Liver (tissue), 9 donors: ENCODE results near the gene STPG4. TPM values are rescaled to one million over a fixed set of nuclear protein-coding genes. Genes with fewer than 3 reads are reported as not detected.

Experiments
- DNase-seq: peaks from one replicate; pipeline ENCODE4 v3.0.0-alpha.2; 2017; ENCODE audit warnings: low spot score
- H3K27ac ChIP-seq, 2 donors: one replicate each; pipeline ENCODE4 v1.7.0; 2013; ENCODE audit warnings: inconsistent platforms in 2 of 2, low read length in 2 of 2, control low read depth in 1 of 2, low read depth in 1 of 2, mild to moderate bottlenecking in 1 of 2
- H3K27me3 ChIP-seq, 4 donors: one replicate each; pipeline versions ENCODE4 v1.6.1 to v1.7.0; 2013; ENCODE audit warnings: low read length in 3 of 4, inconsistent platforms in 1 of 4, mild to moderate bottlenecking in 1 of 4, moderate library complexity in 1 of 4; ENCODE audit not compliant: control insufficient read depth in 4 of 4, insufficient read depth in 4 of 4
- H3K36me3 ChIP-seq, 4 donors: one replicate each; pipeline versions ENCODE4 v1.6.1 to v1.7.0; 2013; ENCODE audit warnings: low read length in 3 of 4, mild to moderate bottlenecking in 3 of 4, low read depth in 1 of 4, moderate library complexity in 1 of 4; ENCODE audit not compliant: control insufficient read depth in 4 of 4, insufficient read depth in 3 of 4
- H3K4me1 ChIP-seq, 4 donors: one replicate each; pipeline versions ENCODE4 v1.6.1 to v1.7.0; 2013; ENCODE audit warnings: low read length in 3 of 4, mild to moderate bottlenecking in 3 of 4, moderate library complexity in 1 of 4; ENCODE audit not compliant: control insufficient read depth in 4 of 4, insufficient read depth in 4 of 4
- H3K4me3 ChIP-seq, 3 donors: one replicate each; pipeline versions ENCODE4 v1.6.1 to v1.7.0; 2013; ENCODE audit warnings: low read length in 3 of 3, control low read depth in 1 of 3, low read depth in 1 of 3, mild to moderate bottlenecking in 1 of 3
- H3K9ac ChIP-seq, 2 donors: one replicate each; pipeline ENCODE4 v1.7.0; 2013; ENCODE audit warnings: low read length in 2 of 2, mild to moderate bottlenecking in 2 of 2, moderate library complexity in 2 of 2, control low read depth in 1 of 2, low read depth in 1 of 2
- H3K9me3 ChIP-seq, 4 donors: one replicate each; pipeline versions ENCODE4 v1.6.1 to v1.7.0; 2013; ENCODE audit warnings: low read length in 3 of 4; ENCODE audit not compliant: control insufficient read depth in 4 of 4
- EGR1 ChIP-seq, 2 donors: IDR thresholded peaks; 2 replicates each; pipeline ENCODE4 v1.6.1; 2016 to 2018; ENCODE audit warnings: antibody characterized with exemption in 2 of 2, low read depth in 2 of 2
- FOXA2 ChIP-seq: IDR thresholded peaks from 2 replicates; pipeline ENCODE4 v1.6.1; 2016; ENCODE audit warnings: antibody characterized with exemption
- HNF4A ChIP-seq, 2 donors: conservative IDR thresholded peaks; 2 replicates each; pipeline ENCODE4 v1.6.1; 2016; ENCODE audit warnings: antibody characterized with exemption in 2 of 2, mild to moderate bottlenecking in 2 of 2
- HNF4G ChIP-seq: IDR thresholded peaks from 2 replicates; pipeline ENCODE4 v1.6.1; 2016; ENCODE audit warnings: antibody characterized with exemption
- JUND ChIP-seq, 2 donors: IDR thresholded peaks; 2 replicates each; pipeline ENCODE4 v1.6.1; 2016; ENCODE audit warnings: antibody characterized with exemption in 2 of 2
- NR2F2 ChIP-seq: IDR thresholded peaks from 2 replicates; pipeline ENCODE4 v1.6.1; 2016; ENCODE audit warnings: antibody characterized with exemption
- RAD21 ChIP-seq, 2 donors: IDR thresholded peaks; 2 replicates each; pipeline ENCODE4 v1.6.1; 2016; ENCODE audit warnings: antibody characterized with exemption in 2 of 2, mild to moderate bottlenecking in 2 of 2
- RXRA ChIP-seq, 2 donors: IDR thresholded peaks; 2 replicates each; pipeline ENCODE4 v1.6.1; 2017 to 2018; ENCODE audit warnings: antibody characterized with exemption in 2 of 2, mild to moderate bottlenecking in 1 of 2
- SP1 ChIP-seq: IDR thresholded peaks from 2 replicates; pipeline ENCODE4 v1.6.1; 2018; ENCODE audit warnings: antibody characterized with exemption, mild to moderate bottlenecking
- TAF1 ChIP-seq: conservative IDR thresholded peaks from 2 replicates; pipeline ENCODE4 v1.6.1; 2016; ENCODE audit warnings: antibody characterized with exemption, mild to moderate bottlenecking
- ZBTB33 ChIP-seq: IDR thresholded peaks from 2 replicates; pipeline ENCODE4 v1.6.1; 2016; ENCODE audit warnings: antibody characterized with exemption
- WGBS: extraction: QIAGEN DNeasy Blood & Tissue Kit; methylation state at CpG from one replicate; pipeline ENCODE4 v1.1.7; 2013; 5-methylcytosine and 5-hydroxymethylcytosine counted together
- polyA plus RNA-seq, 2 donors: library from polyadenylated mRNA; stranded (reverse) in 1 of 2; unstranded in 1 of 2; fragments of 200-250 nt in 1 of 2; fragments of >200 nt in 1 of 2; fragmentation: Nextera tagmentation in 1 of 2; extraction: Ambion mirVana in 1 of 2; gene quantifications; one replicate each; pipeline versions ENCODE4 v1.2.1 to v1.2.3, GENCODE V29; 2013 to 2015
- total RNA-seq, 2 donors: library from RNA; depleted of rRNA; stranded (reverse); fragments of >200 nt; gene quantifications; one replicate each; pipeline ENCODE4 v1.2.3, GENCODE V29; 2014
- TF ChIP-seq, protein P1 (sequence below): IDR thresholded peaks from 2 replicates; pipeline ENCODE4 v1.6.1; 2016; ENCODE audit warnings: antibody characterized with exemption
- TF ChIP-seq, protein P2 (sequence below): fragments of 150-350 bp; IDR thresholded peaks from 2 replicates; pipeline ENCODE4 v1.5.1; 2017; ENCODE audit warnings: improper control_type of control experiment, low read depth, low read length; ENCODE audit not compliant: missing input control
- donor health status: healthy.
- donor health status: healthy.
- donor health status: healthy.
- donor health status: healthy.
- donor health status: healthy.

The STPG4 gene
- total and polyA plus RNA-seq, 4 donors: 0.25 TPM; not detected in 3

DNA sequence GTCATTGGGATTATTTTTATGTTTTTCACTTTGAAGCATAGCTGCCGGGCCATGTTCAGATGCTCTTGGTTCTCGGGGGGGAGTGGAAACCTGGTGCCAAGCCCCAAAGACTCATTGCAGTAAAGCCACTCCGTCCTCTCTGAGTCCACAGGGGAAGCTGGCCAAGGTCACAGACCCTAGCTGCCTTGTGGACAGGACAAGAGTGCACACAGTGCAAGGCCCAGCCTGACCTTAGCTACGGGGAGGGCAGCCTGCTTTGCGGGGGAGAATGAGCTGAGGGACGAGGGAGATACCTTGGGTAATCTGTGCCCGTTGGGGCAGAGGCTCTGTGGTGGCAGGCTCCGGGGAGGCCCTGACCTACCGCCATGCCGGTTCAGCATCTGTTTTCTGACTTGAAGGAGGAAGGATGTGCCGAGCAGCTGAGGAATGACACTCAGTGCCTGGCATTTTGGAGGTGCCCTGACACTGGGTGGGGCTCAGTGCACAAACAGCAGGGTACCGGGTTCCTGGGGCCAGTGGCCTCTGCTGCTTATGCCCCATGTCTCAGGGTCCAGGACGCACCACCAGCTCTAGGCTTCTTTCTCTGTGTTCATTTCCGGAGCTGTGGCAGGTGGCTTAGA, 87.2 kb downstream of the STPG4 start (continued):
- TF ChIP-seq TAF1: no peak
- no peak for TF ChIP-seq FOXA2
- peak; percentile 97 for TF ChIP-seq NR2F2
- TF ChIP-seq HNF4A (conservative IDR thresholded peaks at IDR 0.05): peak; percentile 89 to 93
- peak; percentile 34 to 43 for TF ChIP-seq RAD21 (IDR thresholded peaks at IDR 0.05)
- no peak for TF ChIP-seq ZBTB33

- H3K27me3 ChIP-seq: no peaks in the 10 kb centered on the region
- TF ChIP-seq JUND (IDR thresholded peaks at IDR 0.05) (no peak), NR2F2 (peak; percentile 11), ZBTB33 (no peak), SP1 (no peak), RXRA (IDR thresholded peaks at IDR 0.05) (peak; percentile 23 to 36), RAD21 (IDR thresholded peaks at IDR 0.05) (peak in 1 of 2 donors; percentile 19)
- H3K36me3 ChIP-seq: peaks cover 0 to 5% (median 1%) of the 10 kb centered on the region in 4 donors
- no peak overlapping the region for H3K4me3 ChIP-seq
- H3K27ac ChIP-seq: peak overlapping the region; percentile 19 to 35
- peaks cover 2 to 30% (median 17%) of the 10 kb centered on the region in 4 donors for H3K4me1 ChIP-seq
- no peak overlapping the region for H3K9ac ChIP-seq
- DNase-seq: no peak
- 67% methylated on average over 4 of the region's 4 CpGs for WGBS
- no peaks in the 10 kb centered on the region for H3K9me3 ChIP-seq
Measured at GRCh38 chr2:47065771-47066380, 89.2 kb downstream of the STPG4 start.

DNA sequence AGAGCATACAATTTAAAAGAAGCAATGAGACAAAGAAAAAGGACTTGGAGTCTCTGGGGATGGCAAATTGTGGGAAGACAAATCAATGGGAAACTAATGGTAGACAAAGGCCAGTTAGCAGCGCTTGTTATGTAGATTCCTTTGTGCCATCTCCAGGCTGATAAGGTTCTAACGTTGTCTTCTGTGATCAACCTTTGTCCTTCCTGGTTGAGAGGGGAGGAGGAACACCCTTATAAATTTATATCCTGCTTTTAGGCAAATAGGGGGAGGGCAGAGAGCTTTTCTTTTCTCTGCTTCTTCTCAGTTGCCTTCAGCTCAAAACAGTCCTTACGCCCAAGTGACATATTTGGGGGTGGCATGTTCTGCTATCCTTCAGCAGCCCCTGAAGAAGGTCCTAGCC, 89.8 kb downstream of the STPG4 start:
- TF ChIP-seq, protein P1, sequence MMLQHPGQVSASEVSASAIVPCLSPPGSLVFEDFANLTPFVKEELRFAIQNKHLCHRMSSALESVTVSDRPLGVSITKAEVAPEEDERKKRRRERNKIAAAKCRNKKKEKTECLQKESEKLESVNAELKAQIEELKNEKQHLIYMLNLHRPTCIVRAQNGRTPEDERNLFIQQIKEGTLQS: no peak
- TF ChIP-seq ZBTB33 (no peak), EGR1 (IDR thresholded peaks at IDR 0.05; ENCODE audit: low read depth in 2 of 2) (no peak), HNF4G (no peak)
- TF ChIP-seq, protein P2, sequence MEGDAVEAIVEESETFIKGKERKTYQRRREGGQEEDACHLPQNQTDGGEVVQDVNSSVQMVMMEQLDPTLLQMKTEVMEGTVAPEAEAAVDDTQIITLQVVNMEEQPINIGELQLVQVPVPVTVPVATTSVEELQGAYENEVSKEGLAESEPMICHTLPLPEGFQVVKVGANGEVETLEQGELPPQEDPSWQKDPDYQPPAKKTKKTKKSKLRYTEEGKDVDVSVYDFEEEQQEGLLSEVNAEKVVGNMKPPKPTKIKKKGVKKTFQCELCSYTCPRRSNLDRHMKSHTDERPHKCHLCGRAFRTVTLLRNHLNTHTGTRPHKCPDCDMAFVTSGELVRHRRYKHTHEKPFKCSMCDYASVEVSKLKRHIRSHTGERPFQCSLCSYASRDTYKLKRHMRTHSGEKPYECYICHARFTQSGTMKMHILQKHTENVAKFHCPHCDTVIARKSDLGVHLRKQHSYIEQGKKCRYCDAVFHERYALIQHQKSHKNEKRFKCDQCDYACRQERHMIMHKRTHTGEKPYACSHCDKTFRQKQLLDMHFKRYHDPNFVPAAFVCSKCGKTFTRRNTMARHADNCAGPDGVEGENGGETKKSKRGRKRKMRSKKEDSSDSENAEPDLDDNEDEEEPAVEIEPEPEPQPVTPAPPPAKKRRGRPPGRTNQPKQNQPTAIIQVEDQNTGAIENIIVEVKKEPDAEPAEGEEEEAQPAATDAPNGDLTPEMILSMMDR: no peak
- Histone ChIP-seq H3K27ac (peak overlapping the region in 1 of 2 donors; percentile 19), H3K9ac (no peak overlapping the region), H3K36me3 (peaks cover 0 to 5% (median 2%) of the 10 kb centered on the region in 4 donors), H3K27me3 (no peaks in the 10 kb centered on the region), H3K4me3 (no peak overlapping the region), H3K4me1 (peaks cover 2 to 28% (median 14%) of the 10 kb centered on the region in 4 donors), H3K9me3 (no peaks in the 10 kb centered on the region)
- 55% methylated on average over 3 of the region's 3 CpGs for WGBS
- DNase-seq: no peak
